Testis (tissue), 5 donors: ENCODE results near the gene ANKRD33. TPM values are rescaled to one million over a fixed set of nuclear protein-coding genes. Genes with fewer than 3 reads are reported as not detected.
A peak's percentile ranks its signal among the peaks of the same experiment; 100 is the strongest.

Experiments
- DNase-seq: peaks from one replicate; pipeline ENCODE4 v3.0.0-alpha.2; 2019
- H3K27ac ChIP-seq, 2 donors: fragments of 200-600 bp; sonication (generic); one replicate each; pipeline ENCODE4 v1.5.1; 2019
- H3K27me3 ChIP-seq: fragments of 200-600 bp; sonication (generic); one replicate; pipeline ENCODE4 v1.5.1; 2019
- H3K36me3 ChIP-seq: fragments of 200-600 bp; sonication (generic); one replicate; pipeline ENCODE4 v1.5.1; 2017; ENCODE audit warnings: low read depth; ENCODE audit errors: missing control alignments
- H3K4me1 ChIP-seq: fragments of 200-600 bp; sonication (generic); one replicate; pipeline ENCODE4 v1.5.1; 2019
- H3K4me3 ChIP-seq, 2 donors: fragments of 200-600 bp; sonication (generic); one replicate each; pipeline ENCODE4 v1.5.1; 2017 to 2019
- H3K9me3 ChIP-seq: fragments of 200-600 bp; sonication (generic); one replicate; pipeline ENCODE4 v1.5.1; 2017
- POLR2A ChIP-seq: fragments of 450-650 bp; IDR thresholded peaks from one replicate; pipeline ENCODE4 v1.6.1; 2017; ENCODE audit warnings: antibody characterized with exemption, mild to moderate bottlenecking, moderate library complexity
- WGBS, 2 donors: methylation state at CpG; one replicate each; pipeline ENCODE4 v1.1.5; 2018; 5-methylcytosine and 5-hydroxymethylcytosine counted together
- intact Hi-C: fragments of 100-400 bp; cut with DNase I; formaldehyde crosslinking; loops from one replicate; pipeline ENCODE4 v1.15.1; 2023; ENCODE audit warnings: low total_unique reads
- long read RNA-seq, 2 donors: transcript quantifications; one replicate each; lab custom pipeline, GENCODE V29; 2026
- polyA plus RNA-seq: library from polyadenylated mRNA; stranded (reverse); fragments of 350-450 nt; fragmentation: Illumina TruSeq; extraction: RNeasy Lipid Tissue Mini Kit (QIAGEN cat#74804); gene quantifications from one replicate; pipeline ENCODE4 v1.2.3, GENCODE V29; 2014; ENCODE audit warnings: low read depth, low replicate concordance; ENCODE audit not compliant: insufficient read depth
- total RNA-seq, 2 donors: library from RNA; depleted of rRNA; stranded (reverse); fragments of >200 nt; gene quantifications; one replicate each; pipeline ENCODE4 v1.2.3, GENCODE V29; 2016
- TF ChIP-seq, protein P1 (sequence below), 3 experiments: fragments of 450-650 bp in 2 of 3; fragments of 200-600 bp in 1 of 3; sonication (generic) in 1 of 3; IDR thresholded peaks; one replicate each; pipeline ENCODE4 v1.5.1; 2016 to 2019; ENCODE audit warnings: antibody characterized with exemption in 3 of 3, mild to moderate bottlenecking in 2 of 3, moderate library complexity in 1 of 3

ANKRD33 gene, protein sequence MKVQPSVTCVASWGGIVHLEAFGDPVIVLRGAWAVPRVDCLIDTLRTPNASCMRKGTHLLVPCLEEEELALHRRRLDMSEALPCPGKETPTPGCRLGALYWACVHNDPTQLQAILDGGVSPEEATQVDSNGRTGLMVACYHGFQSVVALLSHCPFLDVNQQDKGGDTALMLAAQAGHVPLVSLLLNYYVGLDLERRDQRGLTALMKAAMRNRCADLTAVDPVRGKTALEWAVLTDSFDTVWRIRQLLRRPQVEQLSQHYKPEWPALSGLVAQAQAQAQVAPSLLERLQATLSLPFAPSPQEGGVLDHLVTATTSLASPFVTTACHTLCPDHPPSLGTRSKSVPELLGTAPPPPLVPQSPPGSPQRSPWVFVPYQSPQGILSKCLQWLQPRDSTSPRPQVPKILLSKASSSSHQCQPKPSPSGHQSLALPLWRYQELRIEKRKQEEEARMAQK
- total RNA-seq = under 1 TPM in 1 of 2 donors, not detected in 1; 0.68 TPM
- polyA plus RNA-seq = 0.25 TPM
- long read RNA-seq, donor 1 = 0 reads
- long read RNA-seq, donor 2 = 0 reads

DNA sequence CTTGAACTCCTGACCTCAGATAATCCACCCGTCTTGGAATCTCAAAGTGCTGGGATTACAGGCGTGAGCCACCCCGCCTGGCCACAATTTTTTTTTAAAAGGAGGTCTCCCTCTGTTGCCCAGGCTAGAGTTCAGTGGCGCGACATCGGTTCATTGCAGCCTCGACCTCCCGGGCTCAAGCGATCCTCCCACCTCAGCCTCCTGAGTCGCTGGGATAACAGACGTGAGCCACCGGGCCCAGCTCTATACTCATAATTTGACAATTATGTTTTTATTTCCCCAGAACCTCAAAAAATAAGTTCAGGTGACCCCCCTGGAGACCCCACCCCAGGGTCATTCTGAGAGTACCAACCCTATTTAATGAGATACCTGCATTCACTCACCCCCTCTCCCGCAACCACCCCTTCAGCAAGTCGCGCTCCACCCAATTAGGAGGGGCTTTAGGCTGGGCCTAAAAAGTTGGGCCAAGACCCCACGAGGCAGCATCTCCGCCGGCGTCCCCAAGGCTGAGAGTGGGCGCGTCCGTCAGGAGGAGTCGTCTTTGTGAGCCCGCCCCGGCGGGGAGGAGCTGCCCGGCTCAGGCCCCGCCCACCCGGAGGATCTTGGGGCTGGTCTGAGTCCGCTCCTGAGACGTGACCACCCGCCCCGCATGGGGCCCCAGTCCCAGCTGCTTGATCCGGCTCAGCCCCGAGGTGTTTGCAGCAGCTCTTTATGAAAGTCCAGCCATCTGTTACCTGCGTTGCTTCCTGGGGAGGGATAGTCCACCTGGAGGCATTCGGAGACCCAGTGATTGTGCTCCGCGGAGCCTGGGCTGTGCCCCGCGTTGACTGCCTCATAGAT is at the start of gene ANKRD33:
Gene ANKRD33, plus strand, starts transcription at position 628 of the 840 bp plus-strand sequence. Its CDS starts 84 bp downstream, at position 712.
- no peaks in the 10 kb centered on the region for H3K36me3 ChIP-seq
- 41 to 44% methylated on average over 15 to 37 of the region's 41 CpGs for WGBS, 2 donors
- H3K27me3 ChIP-seq = no peaks in the 10 kb centered on the region
- no peaks in the 10 kb centered on the region for H3K9me3 ChIP-seq
- no peaks in the 10 kb centered on the region for H3K4me1 ChIP-seq
- peak; percentile 65 for DNase-seq
- peak within 1 kb of the TSS in 1 of 2 donors; percentile 32 for H3K4me3 ChIP-seq
- intact Hi-C loops = no loop called here
- TF ChIP-seq, protein P1, sequence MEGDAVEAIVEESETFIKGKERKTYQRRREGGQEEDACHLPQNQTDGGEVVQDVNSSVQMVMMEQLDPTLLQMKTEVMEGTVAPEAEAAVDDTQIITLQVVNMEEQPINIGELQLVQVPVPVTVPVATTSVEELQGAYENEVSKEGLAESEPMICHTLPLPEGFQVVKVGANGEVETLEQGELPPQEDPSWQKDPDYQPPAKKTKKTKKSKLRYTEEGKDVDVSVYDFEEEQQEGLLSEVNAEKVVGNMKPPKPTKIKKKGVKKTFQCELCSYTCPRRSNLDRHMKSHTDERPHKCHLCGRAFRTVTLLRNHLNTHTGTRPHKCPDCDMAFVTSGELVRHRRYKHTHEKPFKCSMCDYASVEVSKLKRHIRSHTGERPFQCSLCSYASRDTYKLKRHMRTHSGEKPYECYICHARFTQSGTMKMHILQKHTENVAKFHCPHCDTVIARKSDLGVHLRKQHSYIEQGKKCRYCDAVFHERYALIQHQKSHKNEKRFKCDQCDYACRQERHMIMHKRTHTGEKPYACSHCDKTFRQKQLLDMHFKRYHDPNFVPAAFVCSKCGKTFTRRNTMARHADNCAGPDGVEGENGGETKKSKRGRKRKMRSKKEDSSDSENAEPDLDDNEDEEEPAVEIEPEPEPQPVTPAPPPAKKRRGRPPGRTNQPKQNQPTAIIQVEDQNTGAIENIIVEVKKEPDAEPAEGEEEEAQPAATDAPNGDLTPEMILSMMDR (IDR thresholded peaks at IDR 0.05) = no peak
- no peak for TF ChIP-seq POLR2A
- H3K27ac ChIP-seq = no peak within 1 kb of the TSS

- Histone ChIP-seq H3K4me1 (no peaks in the 10 kb centered on the region), H3K4me3 (no peak overlapping the region), H3K27ac (no peak overlapping the region), H3K27me3 (no peaks in the 10 kb centered on the region), H3K9me3 (no peaks in the 10 kb centered on the region), H3K36me3 (no peaks in the 10 kb centered on the region)
- TF ChIP-seq, protein P1 (IDR thresholded peaks at IDR 0.05) = no peak
- no peak for TF ChIP-seq POLR2A
- DNase-seq = no peak
- intact Hi-C loops = no loop called here
- WGBS, 2 donors = 73 to 84% methylated on average over 3 to 4 of the region's 4 CpGs
These were observed 49.1 kb upstream of the ANKRD33 start for GRCh38 chr12:51838762-51839161.

DNA sequence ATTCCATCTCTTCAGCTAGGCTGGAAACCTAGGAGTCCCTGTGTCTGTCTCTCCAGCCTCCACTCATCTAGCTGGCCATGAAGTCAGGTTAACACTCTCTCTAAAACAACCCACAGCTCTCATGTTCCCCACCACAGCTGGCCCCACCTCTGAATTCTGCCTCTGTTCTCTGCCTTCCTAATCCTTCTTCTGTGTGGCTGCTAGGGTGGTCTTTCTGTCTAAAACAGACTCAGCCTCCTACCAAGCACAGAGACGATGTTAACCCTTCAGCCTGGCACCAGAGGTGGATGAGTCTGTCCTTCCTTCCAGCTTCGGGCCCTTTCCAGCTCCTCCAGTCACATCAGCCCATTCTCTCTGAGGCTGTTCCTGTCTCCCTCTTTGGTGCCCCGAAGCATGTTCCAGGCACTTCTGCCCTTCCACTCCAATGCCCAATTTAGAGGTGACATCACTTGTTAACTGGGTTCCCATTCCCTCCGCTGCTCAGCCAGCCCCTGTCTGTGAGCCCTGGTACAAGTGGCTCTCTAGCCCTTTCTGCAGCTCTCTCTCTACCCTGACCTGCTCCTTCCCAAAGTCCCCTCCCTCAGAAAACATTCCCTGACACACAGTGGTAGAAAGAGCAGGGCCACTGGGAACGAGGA is 48.5 kb upstream of the ANKRD33 start:
- H3K9me3 ChIP-seq = no peaks in the 10 kb centered on the region
- no peaks in the 10 kb centered on the region for H3K36me3 ChIP-seq
- 80 to 90% methylated on average over 5 of the region's 5 CpGs for WGBS, 2 donors
- no peaks in the 10 kb centered on the region for H3K4me1 ChIP-seq
- no peaks in the 10 kb centered on the region for H3K27me3 ChIP-seq
- no peak for DNase-seq
- intact Hi-C loops = no loop called here
- no peak overlapping the region for H3K27ac ChIP-seq
- TF ChIP-seq POLR2A = no peak
- TF ChIP-seq, protein P1 (IDR thresholded peaks at IDR 0.05) = no peak
- no peak overlapping the region for H3K4me3 ChIP-seq

DNA sequence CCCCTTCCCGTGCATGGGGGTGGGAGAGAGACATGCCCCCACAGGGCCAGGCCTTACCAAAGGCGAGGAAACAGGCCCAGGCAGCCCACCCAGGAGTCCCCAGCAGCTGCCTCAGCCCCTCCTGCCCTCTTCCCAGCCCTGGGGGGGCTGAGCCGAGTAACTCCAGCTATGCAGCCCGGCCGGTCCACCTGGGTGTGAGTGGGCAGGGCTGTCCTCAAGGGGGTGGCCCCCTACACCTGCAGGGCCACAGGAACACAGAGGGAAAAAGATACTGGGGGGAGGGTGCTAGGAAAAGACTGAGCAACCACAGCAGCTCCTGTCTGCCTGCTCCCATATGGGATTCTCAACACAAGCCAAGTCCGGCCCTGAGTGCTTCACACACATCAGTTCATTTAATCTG is 46.9 kb upstream of the ANKRD33 start:
- no peak for TF ChIP-seq POLR2A
- Histone ChIP-seq H3K36me3 (no peaks in the 10 kb centered on the region), H3K27ac (no peak overlapping the region), H3K4me1 (no peaks in the 10 kb centered on the region), H3K27me3 (no peaks in the 10 kb centered on the region), H3K9me3 (no peaks in the 10 kb centered on the region), H3K4me3 (no peak overlapping the region)
- 81 to 89% methylated on average over 6 of the region's 6 CpGs for WGBS, 2 donors
- no peak for DNase-seq
- intact Hi-C loops = no loop called here
